KMS-11 (cell line): ENCODE measurements around the gene ZBTB33.

ENCODE experiments used
- H2AFZ ChIP-seq: fragments of 200-600 bp; sonication (generic); 2 replicates; pipeline ENCODE4 v1.6.1; 2016; ENCODE audit warnings: antibody characterized with exemption, mixed run types, low read depth
- H3K27ac ChIP-seq: fragments of 200-600 bp; sonication (generic); 2 replicates; pipeline ENCODE4 v1.6.1; 2016; ENCODE audit warnings: mild to moderate bottlenecking, mixed run types
- H3K27me3 ChIP-seq: fragments of 200-600 bp; sonication (generic); 2 replicates; pipeline ENCODE4 v1.6.1; 2017; ENCODE audit warnings: mild to moderate bottlenecking, low read depth, mixed run types, moderate library complexity; ENCODE audit not compliant: insufficient read depth
- H3K36me3 ChIP-seq: fragments of 200-600 bp; sonication (generic); 2 replicates; pipeline ENCODE4 v1.6.1; 2017; ENCODE audit warnings: mild to moderate bottlenecking, mixed run types; ENCODE audit not compliant: insufficient read depth
- H3K4me1 ChIP-seq: fragments of 200-600 bp; sonication (generic); 2 replicates; pipeline ENCODE4 v1.6.1; 2016; ENCODE audit warnings: mild to moderate bottlenecking, low read depth, mixed run types; ENCODE audit not compliant: poor library complexity, severe bottlenecking
- H3K4me2 ChIP-seq: fragments of 200-600 bp; sonication (generic); 2 replicates; pipeline ENCODE4 v1.7.0; 2016; ENCODE audit warnings: mild to moderate bottlenecking, mixed run types
- H3K4me3 ChIP-seq: fragments of 200-600 bp; sonication (generic); IDR thresholded peaks from 2 replicates; pipeline ENCODE4 v1.6.1; 2017; ENCODE audit warnings: low read depth, low read length, mixed read lengths; ENCODE audit not compliant: insufficient read depth
- H3K79me2 ChIP-seq: fragments of 200-600 bp; sonication (generic); 2 replicates; pipeline ENCODE4 v1.6.1; 2016; ENCODE audit warnings: low read depth, mixed run types; ENCODE audit not compliant: insufficient read depth
- H3K9ac ChIP-seq: fragments of 200-600 bp; sonication (generic); 2 replicates; pipeline ENCODE4 v1.6.1; 2016; ENCODE audit warnings: mild to moderate bottlenecking, mixed run types
- H4K20me1 ChIP-seq: fragments of 200-600 bp; sonication (generic); 2 replicates; pipeline ENCODE4 v1.6.1; 2016; ENCODE audit warnings: mild to moderate bottlenecking, mixed run types; ENCODE audit not compliant: insufficient read depth
- CTCF ChIP-seq: fragments of 200-600 bp; sonication (generic); conservative IDR thresholded peaks from 2 replicates; pipeline ENCODE4 v1.6.1; 2017; ENCODE audit warnings: low read depth, mild to moderate bottlenecking, antibody characterized with exemption, low read length, moderate library complexity, mixed read lengths

ZBTB33 gene

DNA sequence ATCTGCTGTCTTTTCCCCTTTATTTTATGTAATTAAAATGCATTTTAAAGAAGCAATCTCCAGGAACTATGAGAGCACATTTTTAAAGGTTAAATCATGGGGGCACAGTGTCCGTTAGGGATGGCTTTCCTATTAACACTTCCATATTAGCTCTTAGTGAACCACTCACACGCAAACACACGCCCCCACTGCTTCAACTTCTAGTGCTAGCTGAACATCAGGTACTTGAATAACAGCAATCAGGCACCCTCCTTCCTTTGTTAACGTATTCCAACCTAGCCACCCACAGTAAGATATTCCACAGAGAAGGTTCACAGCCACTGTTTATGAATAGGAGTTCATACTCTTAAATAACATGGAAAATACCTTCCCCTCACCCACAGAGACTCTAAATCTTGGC is 51.3 kb downstream of the ZBTB33 start:
- no peaks in the 10 kb centered on the region for H3K79me2 ChIP-seq
- no peak overlapping the region for H3K4me3 ChIP-seq
- H3K36me3 ChIP-seq, result no peaks in the 10 kb centered on the region
- H3K4me1 ChIP-seq, result peaks cover 70% of the 10 kb centered on the region
- peak overlapping the region; percentile 83; the same call in 1 of the 2 replicates for H3K9ac ChIP-seq
- peak overlapping the region; percentile 99 for H3K4me2 ChIP-seq
- no peaks in the 10 kb centered on the region for H3K27me3 ChIP-seq
- H2AFZ ChIP-seq, result peak overlapping the region; percentile 29; the same call in 1 of the 2 replicates
- peak overlapping the region; percentile 95 for H3K27ac ChIP-seq
- no peaks in the 10 kb centered on the region for H4K20me1 ChIP-seq
- TF ChIP-seq CTCF, result no peak

DNA sequence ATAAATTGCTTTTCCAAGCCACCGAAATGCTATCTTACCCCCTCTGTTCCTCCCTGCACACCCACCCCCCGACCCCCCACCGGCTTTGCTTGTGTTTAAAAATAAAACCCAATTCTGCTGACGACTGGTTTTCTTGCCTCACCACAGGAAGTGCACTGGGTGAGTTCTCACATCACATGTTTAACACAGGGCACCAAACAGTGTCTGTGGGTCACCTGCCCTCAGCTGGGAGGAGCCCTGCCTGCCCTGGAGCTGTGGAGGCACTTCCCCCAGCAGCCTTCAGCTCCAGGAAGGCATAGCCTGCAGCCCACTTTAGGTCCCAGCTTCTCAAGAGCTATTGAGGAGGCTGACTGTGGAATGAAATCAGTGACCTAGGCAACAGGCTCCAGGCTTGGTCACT is 51.8 kb downstream of the ZBTB33 start:
- H3K4me2 ChIP-seq, result peak overlapping the region; percentile 99
- H3K9ac ChIP-seq, result peak overlapping the region; percentile 83; the same call in 1 of the 2 replicates
- H3K79me2 ChIP-seq, result no peaks in the 10 kb centered on the region
- H3K36me3 ChIP-seq, result no peaks in the 10 kb centered on the region
- peak overlapping the region; percentile 95 for H3K27ac ChIP-seq
- no peak for TF ChIP-seq CTCF
- H3K27me3 ChIP-seq, result no peaks in the 10 kb centered on the region
- peaks cover 75% of the 10 kb centered on the region for H3K4me1 ChIP-seq
- H4K20me1 ChIP-seq, result no peaks in the 10 kb centered on the region
- no peak overlapping the region for H3K4me3 ChIP-seq
- peak overlapping the region; percentile 29; the same call in 1 of the 2 replicates for H2AFZ ChIP-seq

- H2AFZ ChIP-seq, result peak overlapping the region; percentile 66
- peak overlapping the region; percentile 83 for H3K9ac ChIP-seq
- H3K4me3 ChIP-seq, result no peak overlapping the region
Measured at GRCh38 chrX:120304256-120304655, 53.6 kb downstream of the ZBTB33 start.

DNA sequence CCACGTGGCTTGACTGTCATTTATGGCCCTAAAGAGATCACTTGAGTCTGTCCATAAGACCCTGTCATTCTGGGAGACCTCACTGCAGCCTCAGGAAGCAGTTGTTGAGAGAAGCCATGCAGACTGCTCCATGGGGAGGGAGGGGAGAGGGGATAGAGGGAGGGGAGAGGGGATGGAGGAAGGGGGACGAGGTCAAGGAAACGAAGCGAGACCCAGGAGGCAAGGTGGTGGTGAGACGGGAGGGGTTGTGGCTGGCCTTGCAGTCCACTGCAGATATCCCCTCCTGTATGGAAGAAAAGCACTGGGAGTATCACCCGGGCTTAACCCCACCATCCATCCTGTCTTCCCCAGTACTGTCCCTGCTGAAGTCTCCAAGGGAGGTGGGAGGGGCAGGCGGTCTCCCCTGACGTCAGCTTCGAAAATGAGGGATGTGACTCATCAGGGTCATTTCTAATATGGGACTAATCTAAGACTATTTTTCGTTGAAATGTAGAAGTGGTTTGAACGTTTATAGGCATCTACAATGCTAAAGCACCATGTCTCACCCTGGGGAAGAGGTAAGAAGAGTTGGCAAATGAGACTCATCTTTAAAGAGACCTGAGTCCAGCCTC is 55.0 kb downstream of the ZBTB33 start:
- Histone ChIP-seq H3K27me3 (no peaks in the 10 kb centered on the region), H3K4me3 (no peak overlapping the region), H3K9ac (peak overlapping the region; percentile 83; the same call in 1 of the 2 replicates), H3K4me2 (peak overlapping the region; percentile 99; the same call in 1 of the 2 replicates), H3K4me1 (peaks cover 70% of the 10 kb centered on the region), H3K27ac (peak overlapping the region; percentile 95; the same call in 1 of the 2 replicates), H3K36me3 (no peaks in the 10 kb centered on the region), H4K20me1 (no peaks in the 10 kb centered on the region), H2AFZ (no peak overlapping the region), H3K79me2 (no peaks in the 10 kb centered on the region)
- TF ChIP-seq CTCF, result no peak

More at GRCh38 chrX:120304256-120304655, 53.6 kb downstream of the ZBTB33 start:
- no peaks in the 10 kb centered on the region for H3K79me2 ChIP-seq
- no peak for TF ChIP-seq CTCF
- no peaks in the 10 kb centered on the region for H3K27me3 ChIP-seq
- H3K4me2 ChIP-seq, result peak overlapping the region; percentile 99
- H3K27ac ChIP-seq, result peak overlapping the region; percentile 95
- H3K4me1 ChIP-seq, result peaks cover 82% of the 10 kb centered on the region
- H4K20me1 ChIP-seq, result no peaks in the 10 kb centered on the region
- H3K36me3 ChIP-seq, result no peaks in the 10 kb centered on the region
